Left ventricle myocardium inferior (tissue), 1 donor: ENCODE measurements around the gene DUS2. TPM values are rescaled to one million over a fixed set of nuclear protein-coding genes. Genes with fewer than 3 reads are reported as not detected.
A peak's percentile ranks its signal among the peaks of the same experiment; 100 is the strongest.

ENCODE experiments used
- DNase-seq: peaks from one replicate; pipeline ENCODE4 v3.0.0-alpha.2; 2020
- H3K27ac ChIP-seq: fragments of 200-600 bp; replicated peaks from 2 replicates; pipeline ENCODE4 v1.8.0; 2021
- H3K27me3 ChIP-seq: fragments of 200-600 bp; 2 replicates; pipeline ENCODE4 v1.8.0; 2021; ENCODE audit warnings: low read depth
- H3K36me3 ChIP-seq: fragments of 200-600 bp; 2 replicates; pipeline ENCODE4 v1.8.0; 2021
- H3K4me1 ChIP-seq: fragments of 200-600 bp; 2 replicates; pipeline ENCODE4 v1.8.0; 2021
- H3K4me3 ChIP-seq: fragments of 200-600 bp; 2 replicates; pipeline ENCODE4 v1.8.0; 2021; ENCODE audit warnings: mild to moderate bottlenecking, moderate library complexity
- H3K9me3 ChIP-seq: fragments of 200-600 bp; replicated peaks from 2 replicates; pipeline ENCODE4 v1.8.0; 2021
- intact Hi-C: fragments of 100-400 bp; cut with micrococcal nuclease; formaldehyde crosslinking; loops from one replicate; pipeline ENCODE4 v1.11.0; 2022
- total RNA-seq: library from RNA; stranded (reverse); fragmentation: NEBNext Ultra II Directional; extraction: Animal tissue kit (Norgen Biotek cat#: 25700); gene quantifications from one replicate; pipeline ENCODE4 v1.2.1, GENCODE V29; 2021
- TF ChIP-seq, protein P1 (sequence below): fragments of 200-600 bp; IDR thresholded peaks from 2 replicates; pipeline ENCODE4 v1.8.0; 2021; ENCODE audit warnings: antibody characterized with exemption, mild to moderate bottlenecking, borderline replicate concordance
- donor health status: DM: no; HTN: yes; CAD: no; lungs with severe emphysema.

The DUS2 gene
- total RNA-seq, 1 donor from 2014 or later: 6.8 TPM

- Histone ChIP-seq H3K4me1 (peaks cover 48% of the 10 kb centered on the region), H3K36me3 (peaks cover 35% of the 10 kb centered on the region), H3K27me3 (no peaks in the 10 kb centered on the region), H3K27ac (peak overlapping the region; percentile 54), H3K4me3 (no peak overlapping the region), H3K9me3 (no peaks in the 10 kb centered on the region)
- TF ChIP-seq, protein P1, sequence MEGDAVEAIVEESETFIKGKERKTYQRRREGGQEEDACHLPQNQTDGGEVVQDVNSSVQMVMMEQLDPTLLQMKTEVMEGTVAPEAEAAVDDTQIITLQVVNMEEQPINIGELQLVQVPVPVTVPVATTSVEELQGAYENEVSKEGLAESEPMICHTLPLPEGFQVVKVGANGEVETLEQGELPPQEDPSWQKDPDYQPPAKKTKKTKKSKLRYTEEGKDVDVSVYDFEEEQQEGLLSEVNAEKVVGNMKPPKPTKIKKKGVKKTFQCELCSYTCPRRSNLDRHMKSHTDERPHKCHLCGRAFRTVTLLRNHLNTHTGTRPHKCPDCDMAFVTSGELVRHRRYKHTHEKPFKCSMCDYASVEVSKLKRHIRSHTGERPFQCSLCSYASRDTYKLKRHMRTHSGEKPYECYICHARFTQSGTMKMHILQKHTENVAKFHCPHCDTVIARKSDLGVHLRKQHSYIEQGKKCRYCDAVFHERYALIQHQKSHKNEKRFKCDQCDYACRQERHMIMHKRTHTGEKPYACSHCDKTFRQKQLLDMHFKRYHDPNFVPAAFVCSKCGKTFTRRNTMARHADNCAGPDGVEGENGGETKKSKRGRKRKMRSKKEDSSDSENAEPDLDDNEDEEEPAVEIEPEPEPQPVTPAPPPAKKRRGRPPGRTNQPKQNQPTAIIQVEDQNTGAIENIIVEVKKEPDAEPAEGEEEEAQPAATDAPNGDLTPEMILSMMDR: no peak
- peak; percentile 60 for DNase-seq
- intact Hi-C loops: no loop called here
Observed at GRCh38 chr16:68069511-68070248, 46.6 kb downstream of the DUS2 start.

GRCh38 chr16:68070249-68070730, 47.2 kb downstream of the DUS2 start:
- intact Hi-C loops: no loop called here
- Histone ChIP-seq H3K27me3 (no peaks in the 10 kb centered on the region), H3K36me3 (peaks cover 37% of the 10 kb centered on the region), H3K27ac (peak overlapping the region; percentile 54), H3K4me1 (peaks cover 42% of the 10 kb centered on the region), H3K9me3 (no peaks in the 10 kb centered on the region), H3K4me3 (no peak overlapping the region)
- no peak for DNase-seq
- TF ChIP-seq, protein P1: no peak

- no peak overlapping the region for H3K27ac ChIP-seq
- TF ChIP-seq, protein P1: no peak
- no peak overlapping the region for H3K4me3 ChIP-seq
- H3K9me3 ChIP-seq: no peaks in the 10 kb centered on the region
- intact Hi-C loops: no loop called here
- H3K27me3 ChIP-seq: no peaks in the 10 kb centered on the region
- peaks cover 38% of the 10 kb centered on the region for H3K36me3 ChIP-seq
- peaks cover 35% of the 10 kb centered on the region for H3K4me1 ChIP-seq
- DNase-seq: no peak
Observed at GRCh38 chr16:68070806-68071517, 47.9 kb downstream of the DUS2 start.

GRCh38 chr16:68071518-68071901, 48.4 kb downstream of the DUS2 start:
- H3K9me3 ChIP-seq: no peaks in the 10 kb centered on the region
- H3K27ac ChIP-seq: no peak overlapping the region
- H3K36me3 ChIP-seq: peaks cover 43% of the 10 kb centered on the region
- no peaks in the 10 kb centered on the region for H3K27me3 ChIP-seq
- no peak overlapping the region for H3K4me3 ChIP-seq
- DNase-seq: no peak
- intact Hi-C loops: no loop called here
- TF ChIP-seq, protein P1: no peak
- H3K4me1 ChIP-seq: peaks cover 32% of the 10 kb centered on the region

DNA sequence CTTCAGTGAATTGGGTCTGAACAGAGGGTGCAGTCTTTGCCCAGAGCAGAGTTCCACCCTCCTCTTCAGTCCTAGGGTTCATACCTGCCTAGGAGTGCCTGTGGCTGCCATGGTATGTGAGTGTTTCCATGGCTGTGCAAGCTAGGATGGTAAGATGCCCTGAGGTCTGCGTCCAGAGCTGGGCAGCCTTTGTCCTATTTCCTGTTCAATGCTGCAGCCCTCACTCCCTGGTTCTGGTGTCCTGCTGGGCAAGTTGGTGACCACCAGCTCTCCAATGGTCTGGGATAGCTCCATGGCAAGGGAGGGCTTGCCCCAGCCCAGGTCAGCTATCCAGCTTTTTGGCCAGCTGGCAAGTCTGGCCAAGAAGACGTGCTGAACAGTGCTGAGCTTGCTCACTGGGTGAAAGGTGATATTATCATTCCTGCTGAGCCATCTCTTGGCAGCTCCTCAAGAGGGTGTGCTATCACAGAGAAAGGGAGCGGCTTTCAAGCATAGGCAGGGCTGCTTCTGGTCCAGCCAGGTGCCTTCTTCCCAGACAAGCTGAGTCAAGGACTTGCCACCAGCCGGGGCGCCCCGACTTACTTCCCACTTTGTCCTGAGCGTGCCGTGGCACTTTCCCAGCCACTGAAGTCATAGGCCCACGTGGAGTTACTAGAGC, 49.1 kb downstream of the DUS2 start:
- intact Hi-C loops: no loop called here
- Histone ChIP-seq H3K9me3 (no peaks in the 10 kb centered on the region), H3K36me3 (peaks cover 44% of the 10 kb centered on the region), H3K4me1 (peaks cover 32% of the 10 kb centered on the region), H3K27ac (no peak overlapping the region), H3K4me3 (no peak overlapping the region), H3K27me3 (no peaks in the 10 kb centered on the region)
- no peak for DNase-seq
- TF ChIP-seq, protein P1: no peak
